Memory B cell (primary cell): Measurements from ENCODE around the gene PSMC1.
"Not testable (repeated sequence)": the region's sequence is repeated elsewhere in the genome, so short reads cannot be mapped to it uniquely, and the experiment has no call there.

ENCODE experiments used
- ATAC-seq: fragments of 150-1000 bp; cut with Tn5 transposase; 2 replicates; pipeline ENCODE4 v1.10.0; 2021; ENCODE audit warnings: low read depth, mild to moderate bottlenecking, moderate library complexity
- DNase-seq, 2 donors: peaks; one replicate each; pipeline ENCODE4 v3.0.0; 2022; ENCODE audit warnings: low spot score in 2 of 2
- H3K27ac Mint-ChIP-seq: one replicate; pipeline ENCODE4 v1.8.0; 2022; ENCODE audit warnings: mild to moderate bottlenecking, moderate library complexity, mixed read lengths
- H3K27me3 Mint-ChIP-seq: one replicate; pipeline ENCODE4 v1.8.0; 2022; ENCODE audit warnings: mixed read lengths
- H3K36me3 Mint-ChIP-seq: one replicate; pipeline ENCODE4 v1.8.0; 2022; ENCODE audit warnings: mild to moderate bottlenecking, mixed read lengths
- H3K4me1 Mint-ChIP-seq: one replicate; pipeline ENCODE4 v1.8.0; 2022; ENCODE audit warnings: mixed read lengths
- H3K4me3 Mint-ChIP-seq: one replicate; pipeline ENCODE4 v1.8.0; 2022; ENCODE audit warnings: mild to moderate bottlenecking, moderate library complexity, mixed read lengths
- H3K9me3 Mint-ChIP-seq: one replicate; pipeline ENCODE4 v1.8.0; 2022; ENCODE audit warnings: mixed read lengths

Gene PSMC1

DNA sequence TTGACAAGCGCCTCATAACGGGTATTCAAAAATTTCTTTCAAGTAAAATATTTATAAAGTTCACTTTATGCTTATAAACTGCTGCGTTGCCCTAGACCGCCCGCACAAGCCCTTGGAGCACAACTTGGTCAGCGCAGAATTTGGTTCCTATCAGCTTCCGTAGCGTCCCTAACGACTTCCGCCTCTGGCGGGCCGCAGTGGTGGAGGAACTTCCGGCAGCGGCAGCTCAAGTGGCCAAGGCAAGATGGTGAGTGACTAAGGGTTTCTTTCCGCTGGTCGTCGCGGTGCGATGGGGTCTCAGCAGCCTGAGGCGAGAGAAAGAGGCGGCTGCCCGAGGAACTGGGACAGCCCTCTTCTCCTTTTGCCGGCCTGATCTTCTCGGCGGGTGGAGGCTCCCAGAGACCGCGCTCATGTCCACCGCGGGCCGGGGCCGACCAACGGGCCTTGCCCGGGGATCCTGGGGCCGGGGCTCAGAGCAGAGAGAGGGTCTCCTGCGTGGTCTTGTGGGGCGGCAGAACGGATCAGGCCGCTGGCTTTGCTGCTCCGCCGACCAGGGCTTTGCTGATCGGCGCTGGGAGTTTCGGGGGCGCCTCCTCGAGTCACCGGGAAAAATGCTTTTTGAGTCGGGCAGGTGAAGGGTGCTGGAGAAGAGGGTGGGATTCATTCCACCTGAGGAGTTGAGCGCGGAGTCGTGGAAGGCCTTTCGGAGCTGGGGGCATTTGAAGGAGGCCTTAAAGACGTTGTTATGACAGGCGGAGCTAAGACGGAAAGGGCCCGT lies at the start of gene PSMC1:
Gene PSMC1 (plus strand): TSS at position 200 of the 778 bp plus-strand sequence. CDS start 45 bp downstream, at position 245.
- Mint-ChIP-seq H3K36me3 (peaks cover 14% of the 10 kb centered on the region), H3K9me3 (peaks cover 8% of the 10 kb centered on the region), H3K4me1 (peaks cover 34% of the 10 kb centered on the region), H3K27ac (peak within 1 kb of the TSS; percentile 96), H3K4me3 (peak within 1 kb of the TSS; percentile 94), H3K27me3 (peaks cover 2% of the 10 kb centered on the region)
- ATAC-seq, result peak; percentile 96
- DNase-seq, result peak; percentile 70 to 71

DNA sequence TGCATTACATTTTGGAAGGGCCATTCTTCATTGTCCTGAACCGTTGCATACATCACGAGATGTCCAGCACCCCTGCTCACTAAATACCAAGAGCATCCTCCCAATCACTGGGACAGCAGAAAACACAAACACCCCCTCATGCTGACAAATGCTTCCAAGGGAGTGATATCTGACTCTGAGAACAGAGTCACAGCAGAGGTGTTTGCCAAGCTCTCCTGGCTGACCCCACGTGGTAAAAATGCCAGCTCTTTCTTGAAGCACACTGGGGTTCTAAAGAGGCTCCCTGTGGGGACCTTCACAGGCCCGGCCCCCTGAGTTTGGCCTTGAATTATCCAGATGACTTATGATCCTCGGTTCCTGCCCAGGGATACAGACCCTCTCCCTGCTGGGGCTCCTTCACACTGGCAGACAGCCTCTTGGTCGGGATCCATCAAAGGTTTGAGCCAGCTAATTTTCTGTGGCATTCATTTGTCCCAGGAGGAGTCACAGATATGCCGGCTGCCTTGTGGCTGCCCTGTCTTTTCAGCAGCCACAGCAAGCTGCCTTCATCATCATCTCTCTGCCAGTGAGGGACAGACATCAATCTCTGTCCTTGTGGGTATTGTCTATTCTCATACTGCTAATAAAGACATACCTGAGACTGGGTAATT lies 43.1 kb upstream of the PSMC1 start:
- H3K4me3 Mint-ChIP-seq, result no peak overlapping the region
- H3K36me3 Mint-ChIP-seq, result peaks cover 2% of the 10 kb centered on the region
- H3K27me3 Mint-ChIP-seq, result peaks cover 9% of the 10 kb centered on the region
- no peak overlapping the region for H3K27ac Mint-ChIP-seq
- H3K9me3 Mint-ChIP-seq, result peaks cover 6% of the 10 kb centered on the region
- ATAC-seq (no peak), DNase-seq (no peak)
- H3K4me1 Mint-ChIP-seq, result no peaks in the 10 kb centered on the region

DNA sequence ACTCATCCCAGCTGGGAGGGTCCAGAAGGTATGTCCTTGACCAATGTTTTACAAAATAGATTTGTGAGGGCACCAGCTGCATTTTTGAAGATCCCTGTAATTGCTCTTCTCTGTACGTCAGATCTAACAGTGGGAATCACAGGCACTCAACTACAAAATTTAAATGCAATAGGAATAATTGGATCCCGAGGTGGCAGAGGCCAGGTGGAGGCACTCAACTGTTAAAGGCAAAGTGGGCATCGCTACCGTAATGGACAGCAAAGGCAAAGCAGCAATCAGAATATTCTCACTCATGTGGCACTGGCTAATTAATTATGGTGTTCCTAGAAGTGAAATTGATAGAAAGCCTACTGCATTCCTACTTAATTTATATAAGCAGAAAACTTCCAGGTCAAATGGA lies 27.9 kb upstream of the PSMC1 start:
- Mint-ChIP-seq H3K4me3 (no peak overlapping the region), H3K4me1 (no peaks in the 10 kb centered on the region)
- ATAC-seq, result no peak

DNA sequence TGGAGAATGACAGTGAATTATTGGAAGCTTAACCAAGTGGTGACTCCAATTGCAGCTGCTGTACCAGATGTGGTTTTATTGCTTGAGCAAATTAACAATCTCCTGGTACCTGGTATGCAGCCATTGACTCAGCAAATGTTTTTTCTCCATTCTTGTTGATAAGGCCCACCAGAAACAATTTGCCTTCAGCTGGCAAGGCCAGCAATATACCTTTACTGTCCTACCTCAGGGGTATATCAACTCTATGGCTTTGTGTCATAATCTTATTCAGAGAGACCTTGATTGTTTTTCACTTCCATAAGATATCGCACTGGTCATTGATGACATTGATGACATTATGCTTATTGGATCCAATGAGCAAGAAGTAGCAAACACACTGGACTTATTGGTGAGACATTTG lies 26.4 kb upstream of the PSMC1 start:
- DNase-seq, H3K36me3 Mint-ChIP-seq, H3K9me3 Mint-ChIP-seq, ATAC-seq, H3K4me1 Mint-ChIP-seq, H3K4me3 Mint-ChIP-seq, H3K27ac Mint-ChIP-seq: not testable (repeated sequence)
- H3K27me3 Mint-ChIP-seq, result peaks cover 13% of the 10 kb centered on the region

More for the DNA sequence above, 27.9 kb upstream of the PSMC1 start:
- Mint-ChIP-seq H3K27ac (no peak overlapping the region), H3K27me3 (peaks cover 15% of the 10 kb centered on the region), H3K36me3 (no peaks in the 10 kb centered on the region), H3K9me3 (peaks cover 5% of the 10 kb centered on the region)
- DNase-seq, result no peak

DNA sequence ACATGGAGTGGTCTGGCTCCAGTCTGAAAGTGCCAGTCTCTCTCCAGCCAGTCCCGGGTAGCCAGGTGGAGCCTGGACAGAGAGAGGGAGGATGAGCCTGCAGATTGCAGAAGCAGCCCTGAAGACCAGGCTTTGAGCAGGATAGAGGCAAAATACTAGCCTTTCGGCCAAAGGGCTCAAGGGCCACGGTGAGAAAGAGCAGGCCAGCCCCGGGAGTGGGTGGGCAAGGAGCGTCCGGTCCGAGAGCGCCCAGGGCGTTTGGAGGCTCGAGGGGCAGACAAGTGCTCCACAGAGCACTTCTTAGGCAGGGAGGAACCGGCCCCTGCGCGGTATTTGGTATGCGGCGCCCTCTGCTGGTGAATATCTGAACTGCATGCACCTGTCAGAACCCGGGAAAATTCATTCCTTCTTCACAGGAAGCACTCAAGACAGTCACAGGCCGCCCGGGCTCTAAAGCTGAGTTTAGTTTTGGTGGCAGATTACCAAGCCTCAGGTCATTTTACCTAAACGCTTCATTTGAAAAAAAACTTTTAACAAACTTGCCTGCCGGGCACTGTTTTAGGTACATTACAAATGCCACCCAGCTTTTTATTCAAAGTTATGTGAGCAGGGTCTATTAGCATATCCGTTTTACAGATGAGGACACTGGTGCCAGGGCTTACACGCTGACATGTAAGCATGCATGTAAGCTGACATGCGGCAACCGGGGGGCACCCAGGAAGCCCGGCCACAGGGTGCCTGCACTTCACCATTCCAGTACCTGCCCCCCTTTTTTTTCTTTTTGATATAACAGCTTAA lies 21.0 kb upstream of the PSMC1 start:
- H3K4me1 Mint-ChIP-seq, result no peaks in the 10 kb centered on the region
- peaks cover 17% of the 10 kb centered on the region for H3K36me3 Mint-ChIP-seq
- no peak overlapping the region for H3K27ac Mint-ChIP-seq
- peak overlapping the region; percentile 43 for H3K4me3 Mint-ChIP-seq
- DNase-seq (peak; percentile 23 to 26), ATAC-seq (peak; percentile 41)
- H3K27me3 Mint-ChIP-seq, result peaks cover 17% of the 10 kb centered on the region
- peaks cover 23% of the 10 kb centered on the region for H3K9me3 Mint-ChIP-seq

DNA sequence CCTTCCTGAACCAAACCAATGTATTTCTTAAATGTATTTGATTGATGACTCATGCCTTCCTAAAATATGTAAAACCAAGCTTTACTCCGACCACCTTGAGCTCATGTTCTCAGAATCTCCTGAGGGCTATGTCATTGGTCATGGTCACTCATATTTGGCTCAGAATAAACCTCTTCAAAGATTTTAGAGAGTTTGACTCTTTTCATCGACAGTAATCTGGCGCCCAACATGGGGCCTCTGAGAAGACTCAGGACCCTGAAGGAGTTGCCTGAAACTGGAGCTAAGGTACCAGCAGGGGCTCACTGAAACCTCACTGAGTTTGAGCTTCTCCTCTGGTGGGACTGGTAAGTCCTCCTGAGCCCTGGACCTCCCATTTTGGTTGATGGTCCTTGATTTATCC lies 17.2 kb upstream of the PSMC1 start:
- H3K4me1 Mint-ChIP-seq, result no peaks in the 10 kb centered on the region
- peaks cover 7% of the 10 kb centered on the region for H3K27me3 Mint-ChIP-seq
- H3K27ac Mint-ChIP-seq, result no peak overlapping the region
- no peak overlapping the region for H3K4me3 Mint-ChIP-seq
- peaks cover 25% of the 10 kb centered on the region for H3K9me3 Mint-ChIP-seq
- H3K36me3 Mint-ChIP-seq, result peaks cover 19% of the 10 kb centered on the region
- DNase-seq (no peak), ATAC-seq (no peak)

DNA sequence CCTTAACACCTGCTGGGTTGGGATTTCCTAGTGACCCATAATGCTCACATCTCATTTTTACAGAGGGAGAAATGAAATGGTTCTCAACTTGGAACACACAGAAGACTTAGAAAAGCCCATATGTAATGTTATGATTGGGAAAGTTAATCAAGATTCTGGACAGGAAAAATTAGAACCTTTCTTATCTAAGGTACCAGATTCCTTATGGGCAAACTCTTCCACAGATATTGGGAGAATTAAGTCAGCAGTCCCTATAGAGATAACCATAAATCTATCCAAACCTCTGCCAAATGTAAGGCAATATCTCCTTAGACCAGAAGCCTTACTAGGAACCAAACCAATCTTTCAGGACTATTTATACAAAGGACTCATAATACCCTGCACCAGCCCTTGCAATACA lies 13.9 kb upstream of the PSMC1 start:
- H3K36me3 Mint-ChIP-seq, result peaks cover 6% of the 10 kb centered on the region

DNA sequence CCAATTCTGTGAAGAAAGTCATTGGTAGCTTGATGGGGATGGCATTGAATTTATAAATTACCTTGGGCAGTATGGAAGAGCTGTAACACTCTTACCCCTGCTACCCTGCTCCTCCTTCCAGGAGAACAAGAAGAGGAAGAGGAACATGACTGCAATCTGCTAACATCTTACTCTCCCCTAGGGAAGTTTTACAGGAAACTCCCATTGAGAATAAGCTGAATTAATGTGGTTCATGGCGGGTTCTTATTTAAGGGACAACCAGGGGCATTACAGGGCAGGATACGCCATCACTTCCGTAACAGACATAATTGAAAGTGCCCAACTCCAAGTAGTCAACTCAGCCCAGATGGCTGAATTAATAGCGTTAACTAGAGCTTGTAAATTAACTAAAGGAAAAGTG lies 9.4 kb upstream of the PSMC1 start:
- H3K9me3 Mint-ChIP-seq, result peaks cover 4% of the 10 kb centered on the region
- peaks cover 3% of the 10 kb centered on the region for H3K36me3 Mint-ChIP-seq
- peaks cover 4% of the 10 kb centered on the region for H3K27me3 Mint-ChIP-seq
- DNase-seq (no peak), ATAC-seq (no peak)
- H3K4me1 Mint-ChIP-seq, result no peaks in the 10 kb centered on the region
- H3K4me3 Mint-ChIP-seq, result no peak overlapping the region
- no peak overlapping the region for H3K27ac Mint-ChIP-seq

More for the DNA sequence above, 13.9 kb upstream of the PSMC1 start:
- ATAC-seq (no peak), DNase-seq (no peak)
- Mint-ChIP-seq H3K27me3 (no peaks in the 10 kb centered on the region), H3K4me3 (no peak overlapping the region), H3K9me3 (peaks cover 15% of the 10 kb centered on the region), H3K27ac (no peak overlapping the region), H3K4me1 (no peaks in the 10 kb centered on the region)

DNA sequence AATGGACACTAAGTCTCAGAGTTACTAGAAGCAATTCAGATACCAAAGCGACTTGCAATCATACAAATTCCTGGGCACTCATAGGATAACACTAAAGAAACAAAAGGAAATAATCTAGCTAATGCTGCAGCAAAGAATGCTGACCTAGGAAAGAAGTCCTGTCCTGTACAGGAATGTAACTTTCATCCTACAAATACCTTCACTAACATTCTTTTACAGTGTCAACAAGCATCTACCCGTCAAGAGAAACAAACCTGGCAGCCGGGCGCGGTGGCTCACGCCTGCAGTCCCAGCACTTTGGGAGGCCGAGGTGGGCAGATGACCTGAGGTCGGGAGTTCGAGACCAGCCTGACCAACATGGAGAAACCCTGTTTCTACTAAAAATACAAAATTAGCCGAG lies 8.9 kb upstream of the PSMC1 start:
- not testable (repeated sequence) for H3K4me3 Mint-ChIP-seq, H3K36me3 Mint-ChIP-seq, DNase-seq, H3K4me1 Mint-ChIP-seq, H3K27ac Mint-ChIP-seq, H3K9me3 Mint-ChIP-seq, H3K27me3 Mint-ChIP-seq, ATAC-seq

DNA sequence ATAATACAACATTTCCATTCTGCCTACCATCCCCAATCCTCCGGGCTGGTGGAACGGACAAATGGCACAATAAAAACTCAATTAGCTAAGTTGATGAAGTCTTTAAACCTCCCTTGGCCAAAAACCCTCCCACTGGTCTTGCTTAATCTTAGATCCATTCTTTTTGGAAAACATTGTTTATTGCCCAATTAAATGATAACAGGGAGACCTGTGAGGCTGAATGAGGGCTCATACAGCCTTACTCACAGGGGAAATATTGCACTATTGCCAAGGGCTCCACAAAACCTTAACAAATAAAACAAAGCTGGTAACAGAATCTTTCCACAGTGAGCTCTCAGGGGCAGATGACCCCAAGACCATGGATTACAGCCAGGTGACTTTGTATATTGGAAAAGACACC lies 7.8 kb upstream of the PSMC1 start:
- no peak for ATAC-seq
- Mint-ChIP-seq H3K36me3 (peaks cover 2% of the 10 kb centered on the region), H3K4me1 (no peaks in the 10 kb centered on the region), H3K27me3 (peaks cover 4% of the 10 kb centered on the region), H3K27ac (no peak overlapping the region), H3K9me3 (peaks cover 4% of the 10 kb centered on the region), H3K4me3 (no peak overlapping the region)
- no peak for DNase-seq

DNA sequence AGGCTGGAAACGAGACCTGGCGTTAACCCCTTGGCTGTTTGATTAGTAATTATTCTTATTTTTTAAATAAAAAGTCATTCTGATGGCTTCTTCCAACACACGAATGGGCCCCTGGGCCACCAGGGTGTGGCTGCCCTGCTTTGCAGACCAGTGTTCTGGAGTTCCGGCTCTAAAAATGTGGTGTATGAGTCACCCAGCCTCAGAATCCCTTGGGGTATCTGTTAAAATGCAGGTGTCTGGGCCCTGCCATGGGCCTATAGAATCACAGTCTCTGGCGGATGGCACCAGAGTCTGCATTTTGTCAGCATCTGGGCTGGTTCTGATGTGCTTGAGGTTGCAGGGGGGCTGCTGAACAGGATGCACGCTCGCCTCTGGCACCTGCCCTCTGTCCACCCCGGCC lies 2.5 kb upstream of the PSMC1 start:
- H3K27ac Mint-ChIP-seq, result no peak overlapping the region
- peaks cover 9% of the 10 kb centered on the region for H3K9me3 Mint-ChIP-seq
- ATAC-seq, result no peak
- no peak overlapping the region for H3K4me3 Mint-ChIP-seq
- peaks cover 4% of the 10 kb centered on the region for H3K27me3 Mint-ChIP-seq
- peaks cover 9% of the 10 kb centered on the region for H3K36me3 Mint-ChIP-seq
- DNase-seq, result no peak
- H3K4me1 Mint-ChIP-seq, result peaks cover 34% of the 10 kb centered on the region

DNA sequence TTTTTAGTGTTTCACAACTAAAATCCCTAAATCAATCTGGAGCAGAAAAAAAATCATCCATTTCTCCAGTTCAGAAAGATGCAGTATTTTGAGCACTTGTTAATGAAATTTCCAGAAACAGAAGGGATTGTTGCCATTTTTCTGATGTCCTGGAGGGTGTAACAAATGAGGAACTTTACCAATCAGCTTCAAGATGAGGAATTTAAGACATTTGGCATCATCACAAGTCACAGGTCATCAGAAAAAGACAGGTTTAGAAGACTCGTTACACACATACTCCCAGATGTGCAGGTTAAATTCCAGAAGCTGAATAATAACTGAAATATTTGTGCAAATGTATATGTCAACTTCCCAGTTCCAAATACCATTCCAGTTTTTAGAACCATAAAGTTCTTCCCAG lies 482 bp upstream of the PSMC1 start:
- DNase-seq (no peak), ATAC-seq (no peak)
- H3K36me3 Mint-ChIP-seq, result peaks cover 8% of the 10 kb centered on the region
- H3K4me3 Mint-ChIP-seq, result peak overlapping the region; percentile 71
- H3K4me1 Mint-ChIP-seq, result peaks cover 34% of the 10 kb centered on the region
- peak overlapping the region; percentile 96 for H3K27ac Mint-ChIP-seq
- H3K27me3 Mint-ChIP-seq, result peaks cover 2% of the 10 kb centered on the region
- peaks cover 7% of the 10 kb centered on the region for H3K9me3 Mint-ChIP-seq

DNA sequence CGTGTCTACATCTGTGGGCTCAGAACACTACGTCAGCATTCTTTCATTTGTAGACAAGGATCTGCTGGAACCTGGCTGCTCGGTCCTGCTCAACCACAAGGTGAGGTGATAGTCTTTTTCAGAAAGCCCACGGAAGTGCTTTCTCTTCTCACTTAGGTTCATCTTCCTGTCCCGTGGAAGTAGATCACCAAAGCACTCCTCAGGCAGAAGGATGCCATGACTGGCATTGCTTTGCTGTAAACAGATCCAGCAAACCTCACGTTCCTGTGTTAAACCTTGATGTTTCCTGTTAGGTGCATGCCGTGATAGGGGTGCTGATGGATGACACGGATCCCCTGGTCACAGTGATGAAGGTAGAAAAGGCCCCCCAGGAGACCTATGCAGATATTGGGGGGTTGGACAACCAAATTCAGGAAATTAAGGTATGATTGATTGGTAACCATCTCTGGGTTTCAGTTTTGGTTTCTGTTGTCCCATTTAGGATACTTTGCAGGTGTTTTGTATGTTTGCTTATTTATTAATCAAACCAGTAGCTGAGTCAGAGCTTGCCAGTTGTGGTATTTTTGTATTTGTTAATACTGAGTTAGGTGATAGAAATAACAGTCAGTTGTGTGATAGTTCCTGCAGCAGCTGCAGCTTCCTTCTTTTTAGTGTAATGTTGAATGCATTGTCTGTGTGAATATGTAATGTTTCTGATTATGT lies 7.5 kb downstream of the PSMC1 start:
- peaks cover 33% of the 10 kb centered on the region for H3K36me3 Mint-ChIP-seq
- ATAC-seq, result no peak
- DNase-seq, result no peak
- H3K9me3 Mint-ChIP-seq, result peaks cover 3% of the 10 kb centered on the region
- H3K27me3 Mint-ChIP-seq, result no peaks in the 10 kb centered on the region
- H3K4me1 Mint-ChIP-seq, result peaks cover 2% of the 10 kb centered on the region
- H3K27ac Mint-ChIP-seq, result peak overlapping the region; percentile 53
- no peak overlapping the region for H3K4me3 Mint-ChIP-seq
